DOHH2 (cell line): ENCODE results near the gene LRRTM4.

Source experiments
- H3F3A ChIP-seq: fragments of 200-600 bp; sonication (generic), shearing (Covaris generic); 2 replicates; pipeline ENCODE4 v1.6.0; 2016; ENCODE audit warnings: antibody characterized with exemption, mild to moderate bottlenecking; ENCODE audit not compliant: control insufficient read depth, insufficient read depth
- H3K27ac ChIP-seq: fragments of 200-600 bp; sonication (generic); 2 replicates; pipeline ENCODE4 v1.5.1; 2014; ENCODE audit warnings: low read depth, mild to moderate bottlenecking, low read length, moderate library complexity
- H3K27me3 ChIP-seq: fragments of 200-600 bp; sonication (generic); 2 replicates; pipeline ENCODE4 v1.6.1; 2014; ENCODE audit warnings: mild to moderate bottlenecking, low read length, mixed read lengths; ENCODE audit not compliant: control insufficient read depth
- H3K36me3 ChIP-seq: fragments of 200-600 bp; sonication (generic); 2 replicates; pipeline ENCODE4 v1.6.1; 2014; ENCODE audit warnings: mild to moderate bottlenecking, low read length, moderate library complexity, mixed read lengths; ENCODE audit not compliant: control insufficient read depth
- H3K4me1 ChIP-seq: fragments of 200-600 bp; sonication (generic); 2 replicates; pipeline ENCODE4 v1.6.1; 2014; ENCODE audit warnings: mild to moderate bottlenecking, low read length, mixed read lengths; ENCODE audit not compliant: control insufficient read depth
- H3K4me2 ChIP-seq: fragments of 200-600 bp; sonication (generic); 2 replicates; pipeline ENCODE4 v1.6.0; 2014; ENCODE audit warnings: mild to moderate bottlenecking, low read length, moderate library complexity
- H3K4me3 ChIP-seq: fragments of 200-600 bp; sonication (generic); 2 replicates; pipeline ENCODE4 v1.5.1; 2014; ENCODE audit warnings: mild to moderate bottlenecking, low read length, mixed read lengths
- H3K79me2 ChIP-seq: fragments of 200-600 bp; sonication (generic); 2 replicates; pipeline ENCODE4 v1.6.1; 2014; ENCODE audit warnings: mild to moderate bottlenecking, low read length, mixed read lengths; ENCODE audit not compliant: control insufficient read depth
- H3K9me2 ChIP-seq: fragments of 200-600 bp; sonication (generic); replicated peaks from 2 replicates; pipeline ENCODE4 v1.6.1; 2014; ENCODE audit warnings: mild to moderate bottlenecking, low read length, mixed read lengths; ENCODE audit not compliant: control insufficient read depth
- H3K9me3 ChIP-seq: fragments of 200-600 bp; sonication (generic); 2 replicates; pipeline ENCODE4 v1.6.1; 2014; ENCODE audit warnings: antibody characterized with exemption, low read length, mixed read lengths; ENCODE audit not compliant: control insufficient read depth, insufficient read depth
- H4K20me1 ChIP-seq: fragments of 200-600 bp; sonication (generic); 2 replicates; pipeline ENCODE4 v1.6.0; 2014; ENCODE audit warnings: low read depth, mild to moderate bottlenecking, antibody characterized with exemption, low read length, moderate library complexity; ENCODE audit not compliant: control insufficient read depth, insufficient read depth
- EZH2phosphoT487 ChIP-seq: fragments of 200-600 bp; sonication (generic); IDR thresholded peaks from 2 replicates; pipeline ENCODE4 v1.6.1; 2017; ENCODE audit warnings: borderline replicate concordance, mild to moderate bottlenecking, antibody characterized with exemption, low read length, moderate library complexity, mixed read lengths
- TF ChIP-seq, protein P1 (sequence below): fragments of 200-600 bp; sonication (generic); IDR thresholded peaks from one replicate; pipeline ENCODE4 v1.5.1; 2014; ENCODE audit warnings: antibody characterized with exemption, mild to moderate bottlenecking, low read depth, low read length; ENCODE audit not compliant: poor library complexity, severe bottlenecking

Gene LRRTM4

DNA sequence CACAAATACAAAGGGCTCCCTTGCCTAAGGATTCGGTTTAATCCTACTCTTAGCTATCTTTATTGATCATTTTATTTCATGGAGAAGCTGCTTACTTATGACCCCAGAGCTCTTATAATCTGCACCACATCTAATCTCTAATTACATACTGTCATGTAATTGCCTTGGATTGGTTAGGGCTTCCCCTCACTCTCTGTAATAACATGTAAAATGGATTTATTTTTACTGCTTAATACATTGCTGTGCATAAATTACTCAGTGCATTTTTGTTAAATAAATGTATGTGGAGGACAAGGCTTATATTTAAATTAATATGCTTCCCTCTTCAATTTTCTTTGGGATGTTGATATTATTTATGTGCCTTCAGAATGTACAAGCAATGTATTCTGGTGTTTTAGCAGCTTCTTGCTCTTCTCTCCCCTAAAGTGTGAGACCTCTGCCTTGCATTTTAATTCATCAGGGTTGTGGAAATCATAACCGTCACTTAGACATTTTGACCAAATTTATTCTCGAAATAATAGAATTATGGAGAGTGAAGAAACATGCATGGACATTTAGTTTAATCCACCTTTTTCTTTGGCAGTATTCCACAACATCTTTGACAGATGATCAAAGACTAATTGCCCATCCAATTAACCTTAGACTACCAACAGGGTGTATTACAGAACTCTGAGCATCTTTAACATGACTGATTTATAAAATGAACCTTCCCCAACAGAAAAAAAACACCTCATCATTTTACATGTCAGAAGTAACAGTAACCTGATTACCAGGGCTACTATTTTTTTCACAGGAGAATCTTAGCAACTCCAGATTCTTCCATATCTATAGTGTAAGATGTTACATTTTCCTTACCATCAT, 692.6 kb downstream of the LRRTM4 start:
- no peak overlapping the region for H3K4me2 ChIP-seq
- H4K20me1 ChIP-seq, result no peaks in the 10 kb centered on the region
- no peaks in the 10 kb centered on the region for H3K9me3 ChIP-seq
- no peaks in the 10 kb centered on the region for H3K79me2 ChIP-seq
- H3K9me2 ChIP-seq, result no peaks in the 10 kb centered on the region
- no peak overlapping the region for H3K27ac ChIP-seq
- no peaks in the 10 kb centered on the region for H3K27me3 ChIP-seq
- H3K4me1 ChIP-seq, result no peaks in the 10 kb centered on the region
- H3F3A ChIP-seq, result no peaks in the 10 kb centered on the region
- H3K4me3 ChIP-seq, result no peak overlapping the region
- TF ChIP-seq, protein P1, sequence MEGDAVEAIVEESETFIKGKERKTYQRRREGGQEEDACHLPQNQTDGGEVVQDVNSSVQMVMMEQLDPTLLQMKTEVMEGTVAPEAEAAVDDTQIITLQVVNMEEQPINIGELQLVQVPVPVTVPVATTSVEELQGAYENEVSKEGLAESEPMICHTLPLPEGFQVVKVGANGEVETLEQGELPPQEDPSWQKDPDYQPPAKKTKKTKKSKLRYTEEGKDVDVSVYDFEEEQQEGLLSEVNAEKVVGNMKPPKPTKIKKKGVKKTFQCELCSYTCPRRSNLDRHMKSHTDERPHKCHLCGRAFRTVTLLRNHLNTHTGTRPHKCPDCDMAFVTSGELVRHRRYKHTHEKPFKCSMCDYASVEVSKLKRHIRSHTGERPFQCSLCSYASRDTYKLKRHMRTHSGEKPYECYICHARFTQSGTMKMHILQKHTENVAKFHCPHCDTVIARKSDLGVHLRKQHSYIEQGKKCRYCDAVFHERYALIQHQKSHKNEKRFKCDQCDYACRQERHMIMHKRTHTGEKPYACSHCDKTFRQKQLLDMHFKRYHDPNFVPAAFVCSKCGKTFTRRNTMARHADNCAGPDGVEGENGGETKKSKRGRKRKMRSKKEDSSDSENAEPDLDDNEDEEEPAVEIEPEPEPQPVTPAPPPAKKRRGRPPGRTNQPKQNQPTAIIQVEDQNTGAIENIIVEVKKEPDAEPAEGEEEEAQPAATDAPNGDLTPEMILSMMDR, result no peak
- no peak for TF ChIP-seq EZH2phosphoT487
- H3K36me3 ChIP-seq, result no peaks in the 10 kb centered on the region

GRCh38 chr2:76826691-76827090, 695.5 kb downstream of the LRRTM4 start:
- Histone ChIP-seq H3K4me2 (no peak overlapping the region), H3K27ac (no peak overlapping the region)
- TF ChIP-seq EZH2phosphoT487, result no peak
- TF ChIP-seq, protein P1, result no peak

GRCh38 chr2:76825140-76825970, 696.8 kb downstream of the LRRTM4 start:
- TF ChIP-seq, protein P1, result no peak
- no peak for TF ChIP-seq EZH2phosphoT487
- Histone ChIP-seq H3F3A (no peaks in the 10 kb centered on the region), H3K9me3 (no peaks in the 10 kb centered on the region), H4K20me1 (no peaks in the 10 kb centered on the region), H3K36me3 (no peaks in the 10 kb centered on the region), H3K27me3 (no peaks in the 10 kb centered on the region), H3K4me2 (no peak overlapping the region), H3K27ac (no peak overlapping the region), H3K9me2 (no peaks in the 10 kb centered on the region), H3K79me2 (no peaks in the 10 kb centered on the region), H3K4me1 (no peaks in the 10 kb centered on the region), H3K4me3 (no peak overlapping the region)

More at GRCh38 chr2:76826691-76827090, 695.5 kb downstream of the LRRTM4 start:
- Histone ChIP-seq H3K36me3 (no peaks in the 10 kb centered on the region), H3K4me1 (no peaks in the 10 kb centered on the region), H3K9me3 (no peaks in the 10 kb centered on the region), H4K20me1 (no peaks in the 10 kb centered on the region), H3K79me2 (no peaks in the 10 kb centered on the region), H3F3A (no peaks in the 10 kb centered on the region), H3K4me3 (no peak overlapping the region), H3K9me2 (no peaks in the 10 kb centered on the region), H3K27me3 (no peaks in the 10 kb centered on the region)
